ENCODE measurements around the gene PUM1.
A peak's percentile ranks its signal among the peaks of the same experiment; 100 is the strongest.

Gene PUM1

DNA sequence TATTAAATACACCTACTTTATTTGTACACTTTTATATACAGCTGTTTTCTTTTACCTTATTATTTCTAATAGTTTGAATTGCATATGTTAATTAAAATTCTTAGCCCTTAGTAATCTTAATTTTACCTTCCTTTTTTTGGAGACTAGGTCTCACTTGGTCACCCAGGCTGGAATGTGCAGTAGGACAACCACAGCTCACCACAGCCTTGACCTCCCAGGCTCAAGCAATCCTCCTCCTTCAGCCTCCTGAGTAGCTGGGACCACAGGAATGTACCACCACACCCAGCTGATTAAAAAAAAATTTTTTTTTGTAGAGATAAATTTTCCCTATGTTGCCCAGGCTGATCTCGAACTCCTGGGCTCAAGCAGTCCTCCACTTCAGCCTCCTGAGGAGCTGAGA, 141.9 kb downstream of the PUM1 start:
- no peak for DNase-seq

DNA sequence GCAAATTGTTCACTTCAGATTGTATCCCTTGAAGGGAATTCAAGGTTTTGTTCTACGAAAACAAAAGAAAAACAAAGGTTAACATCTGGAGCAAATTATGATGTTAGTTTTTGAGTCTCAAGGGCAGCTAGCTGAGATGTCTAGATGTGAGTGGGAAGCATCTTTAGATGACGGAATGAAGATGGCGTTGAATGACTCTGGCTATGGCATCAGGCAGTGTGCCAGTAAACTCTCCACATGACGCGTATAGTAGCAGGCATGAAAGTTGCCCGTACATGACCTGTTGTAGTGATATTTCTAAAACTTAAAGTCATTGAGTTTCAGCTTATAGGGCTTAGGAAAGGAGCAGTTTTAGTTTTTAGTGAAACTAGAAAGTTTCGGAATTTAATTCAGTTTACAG, 144.7 kb downstream of the PUM1 start:
- peak; percentile 18 for DNase-seq

- DNase-seq, result peak; percentile 97
These were observed 146.3 kb downstream of the PUM1 start for GRCh38 chr1:30919025-30919881.

DNA sequence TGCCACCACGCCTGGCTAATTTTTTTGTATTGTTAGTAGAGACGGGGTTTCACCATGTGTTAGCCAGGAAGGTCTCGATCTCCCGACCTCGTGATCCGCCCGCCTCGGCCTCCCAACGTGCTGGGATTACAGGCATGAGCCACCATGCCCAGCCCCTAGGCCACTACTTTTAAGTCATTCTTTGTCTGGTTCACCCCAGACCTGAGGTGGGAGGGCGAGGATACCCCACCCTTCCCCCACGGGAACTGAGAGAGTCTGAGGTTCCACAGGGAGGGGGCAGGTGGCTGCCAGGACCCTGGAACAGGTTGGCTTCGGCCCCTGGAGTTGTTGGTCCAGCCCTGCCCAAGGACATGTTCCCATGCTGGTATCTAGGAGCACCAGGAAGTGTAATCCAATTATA, 149.2 kb downstream of the PUM1 start:
- DNase-seq, result no peak

- no peak for DNase-seq
These were observed 149.9 kb downstream of the PUM1 start for GRCh38 chr1:30915491-30916230.

DNA sequence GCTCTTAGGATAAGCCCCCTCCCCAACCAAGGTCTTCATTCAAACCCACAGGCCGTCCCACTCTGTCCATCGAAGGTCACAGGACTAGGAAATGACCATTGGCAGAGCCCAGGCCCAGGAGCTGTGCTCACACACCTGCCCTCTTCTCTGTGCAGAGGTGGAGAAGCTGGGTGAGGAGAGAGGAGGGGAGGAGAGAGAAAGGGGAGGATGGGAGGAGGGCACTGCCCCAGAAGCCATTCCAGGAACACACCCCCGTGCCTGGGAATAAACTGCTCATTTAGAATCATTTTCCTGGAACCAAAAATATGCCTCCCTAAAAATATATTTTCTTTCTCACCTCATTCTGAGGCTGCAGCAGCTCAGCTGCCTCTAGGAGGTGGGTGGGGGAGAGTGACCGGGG, 150.6 kb downstream of the PUM1 start:
- DNase-seq, result no peak

DNA sequence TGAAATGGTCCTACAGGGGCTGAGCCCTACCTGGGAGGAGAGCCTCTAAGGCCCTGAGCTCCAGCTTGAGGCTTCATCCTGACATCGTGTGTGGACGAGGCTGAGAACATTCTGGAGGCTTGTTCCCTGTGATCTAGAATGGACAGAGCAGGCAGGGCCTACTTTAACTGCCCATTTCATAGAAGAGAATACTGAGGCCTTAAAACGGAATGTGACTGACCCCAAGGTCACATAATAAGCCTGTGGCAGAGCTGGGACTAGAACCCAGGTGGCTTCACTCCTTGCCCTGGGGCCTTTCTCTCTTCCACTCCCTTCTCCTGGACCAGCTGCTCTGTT, 151.0 kb downstream of the PUM1 start:
- no peak for DNase-seq

- peak; percentile 28 for DNase-seq
These were observed 152.4 kb downstream of the PUM1 start for GRCh38 chr1:30912913-30913652.

GRCh38 chr1:30912224-30912623, 153.3 kb downstream of the PUM1 start:
- DNase-seq, result no peak

DNA sequence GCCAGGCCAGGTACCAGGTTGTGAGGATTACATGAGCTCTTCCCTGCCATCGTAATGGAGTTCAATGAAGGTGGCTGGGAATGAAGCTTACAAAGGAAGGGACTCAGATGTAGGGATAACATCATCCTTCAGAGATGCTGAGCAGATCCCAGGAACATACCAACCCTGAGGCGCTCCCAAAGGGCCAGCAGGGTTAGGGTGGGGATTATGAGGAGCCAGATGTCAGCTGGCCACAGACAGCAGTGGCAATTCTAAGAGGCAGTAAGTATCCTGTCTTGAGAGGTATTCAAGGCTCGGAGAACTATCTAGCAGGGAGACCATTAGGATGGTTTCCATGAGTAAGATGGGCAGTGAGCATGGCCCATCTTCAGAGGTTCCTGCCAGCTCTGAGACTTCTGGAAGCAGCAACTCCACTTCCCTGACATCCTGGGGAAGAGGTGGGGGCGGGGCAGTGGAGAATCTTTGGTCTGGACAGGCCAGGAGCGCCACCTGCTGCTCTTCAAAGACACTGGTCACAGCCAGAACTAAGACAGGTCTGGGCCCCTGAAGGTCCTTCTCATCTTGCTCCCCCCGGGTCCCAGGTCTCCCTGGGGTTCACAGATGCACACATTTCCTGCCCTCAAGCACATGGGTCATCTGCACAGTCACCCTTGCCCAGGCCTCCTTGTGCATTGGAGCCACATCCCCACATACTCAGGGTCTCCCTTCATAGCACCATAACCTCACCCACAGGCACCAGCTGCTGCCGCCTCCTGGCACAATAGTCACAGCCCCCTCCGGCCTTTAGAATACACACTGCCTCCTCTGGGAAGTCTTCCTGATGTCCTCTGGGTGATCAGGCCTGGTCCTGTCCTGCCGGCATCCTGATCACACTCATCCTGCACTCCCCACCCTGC, 154.2 kb downstream of the PUM1 start:
- peak; percentile 84 for DNase-seq

GRCh38 chr1:30909365-30910068, 156.0 kb downstream of the PUM1 start:
- DNase-seq, result no peak

DNA sequence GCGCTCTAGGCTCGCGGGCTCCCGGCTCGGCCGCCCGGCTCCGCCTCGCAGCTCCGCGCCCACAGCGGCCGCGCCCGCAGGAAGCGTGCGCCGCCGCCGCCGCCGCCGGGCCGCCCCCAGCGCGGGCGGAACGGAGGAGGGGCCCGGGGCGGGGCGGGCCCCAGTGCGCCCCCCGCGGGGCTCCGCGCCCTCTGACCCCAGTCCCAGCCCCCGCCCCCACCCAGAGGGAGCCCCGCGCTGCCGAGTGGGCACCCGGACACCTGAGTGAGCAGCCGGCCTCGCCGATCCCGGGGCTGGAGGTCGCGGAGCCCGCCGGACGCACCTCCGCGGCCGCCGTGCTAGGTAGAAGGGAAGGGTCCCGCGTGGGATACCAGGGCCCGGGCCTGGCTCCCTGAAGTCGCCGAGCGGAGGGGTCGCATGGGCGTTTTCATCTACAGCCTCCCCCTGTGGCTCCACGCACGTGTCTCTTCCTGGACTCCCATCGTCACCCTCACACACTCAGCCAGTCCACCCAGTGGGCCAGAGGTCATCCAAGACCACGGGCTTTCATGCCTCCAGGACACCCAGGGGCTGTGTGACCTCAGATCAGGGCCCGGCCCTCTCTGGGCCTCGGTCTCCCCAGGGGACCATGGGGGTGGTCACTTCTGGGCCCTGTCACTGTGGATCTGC, 156.7 kb downstream of the PUM1 start, which contains the start of gene SDC3:
Gene SDC3, minus strand, starts transcription at position 63 of the 669 bp plus-strand sequence. CDS start 172 bp downstream, outside the sequence.
- no peak for DNase-seq

- DNase-seq, result no peak
These were observed 157.2 kb downstream of the PUM1 start for GRCh38 chr1:30908316-30908695.

- DNase-seq, result no peak
These were observed 157.8 kb downstream of the PUM1 start for GRCh38 chr1:30907481-30908315.

- DNase-seq, result no peak
These were observed 158.7 kb downstream of the PUM1 start for GRCh38 chr1:30906631-30907441.

DNA sequence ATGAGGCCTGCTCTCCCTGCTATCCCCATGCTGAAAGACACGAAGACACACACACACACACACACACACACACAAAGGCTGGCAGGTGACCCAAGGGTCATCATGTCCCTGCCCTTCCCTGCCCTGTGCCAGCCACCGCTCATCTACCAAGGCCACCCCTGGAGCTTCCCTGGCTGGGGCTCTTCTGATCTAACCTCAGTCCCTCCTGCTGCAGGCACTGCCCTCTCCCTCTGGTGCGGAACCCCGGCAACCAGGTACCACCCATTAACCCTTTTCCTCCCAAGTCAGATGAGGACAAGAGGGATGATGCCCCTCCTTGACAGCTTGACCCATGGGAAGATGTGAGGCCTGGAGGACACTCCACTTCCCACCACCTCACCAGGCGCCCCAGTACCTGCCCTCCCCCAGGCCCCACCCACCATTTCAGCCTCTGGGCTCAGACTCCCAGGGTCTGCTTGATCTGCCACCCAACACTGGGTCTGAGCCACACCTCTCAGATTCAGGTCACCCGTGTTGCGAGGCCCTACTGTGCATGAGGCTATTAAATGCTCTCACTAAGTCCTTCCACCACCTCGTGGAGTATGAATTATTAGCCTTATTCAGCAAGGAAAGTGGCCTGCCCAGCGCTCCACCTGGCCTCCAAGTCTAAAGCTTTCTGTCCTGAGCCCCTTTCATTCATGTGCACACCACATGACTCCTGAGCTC, 159.4 kb downstream of the PUM1 start:
- DNase-seq, result no peak

GRCh38 chr1:30905403-30905802, 160.1 kb downstream of the PUM1 start:
- no peak for DNase-seq

- DNase-seq, result no peak
These were observed 160.6 kb downstream of the PUM1 start for GRCh38 chr1:30904962-30905335.
